Endothelial cell of umbilical vein (primary cell): Measurements from ENCODE around the gene CDIPT. TPM values are rescaled to one million over a fixed set of nuclear protein-coding genes. Genes with fewer than 3 reads are reported as not detected.

ENCODE experiments used
- BruUV-seq: library from RNA; stranded (reverse); fragments of 400-500 nt; replicated peaks from 2 replicates; lab custom pipeline; 2021; lab: Mats Ljungman, UMichigan
- CTCF ChIA-PET: fragments of 300-600, 350-600 bp; sonication (Branson Sonifier 250); formaldehyde crosslinking; loops from one replicate; lab custom pipeline; 2021; ENCODE audit warnings: antibody characterized with exemption, inconsistent platforms; lab: Charles Lee
- POLR2A ChIA-PET: fragments of 300-600, 350-600 bp; sonication (Branson Sonifier 250); formaldehyde crosslinking; loops from one replicate; lab custom pipeline; 2021; ENCODE audit warnings: antibody characterized with exemption, inconsistent platforms; lab: Charles Lee
- DNase-seq: peaks from one replicate; pipeline ENCODE4 v3.0.0-alpha.2; 2011; ENCODE audit warnings: low read depth, low spot score
- FAIRE-seq: peaks from 2 replicates; lab custom pipeline; 2011; peaks lifted over from hg19 to GRCh38; lab: Jason Lieb, UNC
- H2AFZ ChIP-seq: 2 replicates; pipeline ENCODE4 v1.6.0; 2012; ENCODE audit warnings: low read depth, low read length, control low read depth, inconsistent platforms
- H3K27ac ChIP-seq: 2 replicates; pipeline ENCODE4 v1.5.1; 2011; ENCODE audit warnings: low read depth, mild to moderate bottlenecking, control low read depth, low read length, moderate library complexity; ENCODE audit not compliant: insufficient read depth
- H3K27me3 ChIP-seq, 2 experiments: 2 replicates each; pipeline versions ENCODE4 v1.6.0 to v1.6.1; 2011; ENCODE audit warnings: low read length in 2 of 2, mixed read lengths in 1 of 2; ENCODE audit not compliant: control insufficient read depth in 2 of 2, insufficient read depth in 2 of 2
- H3K36me3 ChIP-seq, 2 experiments: 2 replicates in 1 of 2; 3 replicates in 1 of 2; pipeline ENCODE4 v1.5.1; 2011; ENCODE audit warnings: low read length in 2 of 2, mild to moderate bottlenecking in 1 of 2, moderate library complexity in 1 of 2; ENCODE audit not compliant: control insufficient read depth in 2 of 2, insufficient read depth in 2 of 2; ENCODE audit errors: extremely low read depth in 1 of 2
- H3K4me1 ChIP-seq: 3 replicates; pipeline ENCODE4 v1.5.1; 2011; ENCODE audit warnings: mild to moderate bottlenecking, low read length; ENCODE audit not compliant: control insufficient read depth, insufficient read depth; ENCODE audit errors: extremely low read depth
- H3K4me2 ChIP-seq: 2 replicates; pipeline ENCODE4 v1.6.1; 2011; ENCODE audit warnings: low read length, control low read depth, mixed read lengths; ENCODE audit not compliant: insufficient read depth
- H3K4me3 ChIP-seq, 3 experiments: fragments of 200-600 bp in 1 of 3; sonication (generic), shearing (Covaris generic) in 1 of 3; replicated peaks in 1 of 3; 2 replicates each; pipeline ENCODE4 v1.5.1; 2011 to 2016; ENCODE audit warnings: control low read depth in 3 of 3, low read length in 3 of 3, mild to moderate bottlenecking in 2 of 3, inconsistent platforms in 1 of 3, low read depth in 1 of 3, moderate library complexity in 1 of 3; ENCODE audit not compliant: insufficient read depth in 1 of 3
- H3K79me2 ChIP-seq: 2 replicates; pipeline ENCODE4 v1.6.0; 2012; ENCODE audit warnings: low read length, inconsistent platforms; ENCODE audit not compliant: control insufficient read depth, insufficient read depth
- H3K9ac ChIP-seq: replicated peaks from 2 replicates; pipeline ENCODE3; 2011; ENCODE audit warnings: low read length, control low read depth; ENCODE audit not compliant: insufficient read depth; ENCODE audit errors: extremely low read depth
- H3K9me1 ChIP-seq: replicated peaks from 3 replicates; pipeline ENCODE4 v1.6.0; 2011; ENCODE audit warnings: mild to moderate bottlenecking, low read length; ENCODE audit not compliant: control insufficient read depth, insufficient read depth; ENCODE audit errors: extremely low read depth
- H3K9me3 ChIP-seq: replicated peaks from 2 replicates; pipeline ENCODE4 v1.5.1; 2012; ENCODE audit warnings: low read length, inconsistent platforms; ENCODE audit not compliant: control insufficient read depth, insufficient read depth
- H4K20me1 ChIP-seq: replicated peaks from 2 replicates; pipeline ENCODE3; 2011; ENCODE audit warnings: mild to moderate bottlenecking, low read length; ENCODE audit not compliant: control insufficient read depth, insufficient read depth; ENCODE audit errors: extremely low read depth
- CTCF ChIP-seq, 2 donors: IDR thresholded peaks; 1 replicate in 1 of 2; 2 replicates in 1 of 2; pipeline ENCODE4 v1.5.1; 2011; ENCODE audit warnings: low read length in 2 of 2, mild to moderate bottlenecking in 2 of 2, moderate library complexity in 2 of 2, control low read depth in 1 of 2, inconsistent platforms in 1 of 2, low read depth in 1 of 2; ENCODE audit not compliant: insufficient read depth in 1 of 2; ENCODE audit errors: extremely low read depth in 1 of 2
- EZH2 ChIP-seq: IDR thresholded peaks from 2 replicates; pipeline ENCODE4 v1.6.1; 2012; ENCODE audit warnings: borderline replicate concordance, low read depth, mild to moderate bottlenecking, moderate library complexity, low read length, inconsistent platforms; ENCODE audit not compliant: severe bottlenecking
- FOS ChIP-seq: IDR thresholded peaks from 2 replicates; pipeline ENCODE4 v1.6.1; 2011; ENCODE audit warnings: mild to moderate bottlenecking, low read length, moderate library complexity, borderline replicate concordance; ENCODE audit not compliant: insufficient read depth
- GATA2 ChIP-seq: IDR thresholded peaks from 2 replicates; pipeline ENCODE4 v1.7.0; 2011; ENCODE audit warnings: low read depth, mild to moderate bottlenecking, moderate library complexity, mixed read lengths, low read length; ENCODE audit not compliant: insufficient read length, insufficient read depth
- JUN ChIP-seq: IDR thresholded peaks from 2 replicates; pipeline ENCODE4 v1.6.1; 2011; ENCODE audit warnings: borderline replicate concordance, low read depth; ENCODE audit not compliant: insufficient read length, insufficient read depth
- MAX ChIP-seq: IDR thresholded peaks from 2 replicates; pipeline ENCODE4 v1.6.1; 2011; ENCODE audit not compliant: insufficient read depth, insufficient read length
- MYC ChIP-seq: IDR thresholded peaks from one replicate; pipeline ENCODE4 v1.6.1; 2011; ENCODE audit warnings: mild to moderate bottlenecking, low read depth, low read length
- POLR2A ChIP-seq: IDR thresholded peaks from 2 replicates; pipeline ENCODE4 v1.6.1; 2012; ENCODE audit warnings: low read depth, mild to moderate bottlenecking, control low read depth, low read length
- POLR2AphosphoS5 ChIP-seq: IDR thresholded peaks from 2 replicates; pipeline ENCODE4 v1.6.1; 2012; ENCODE audit warnings: low read depth, mild to moderate bottlenecking, control low read depth, low read length, moderate library complexity; ENCODE audit not compliant: insufficient read depth
- dilution Hi-C: fragments of 300-500 bp; cut with MboI; formaldehyde crosslinking; loops from one replicate; pipeline ENCODE4 v1.15.0; 2019; ENCODE audit warnings: low sequenced_read_pairs; ENCODE audit not compliant: extremely low pct_ligation_motif_present
- intact Hi-C: fragments of 100-400 bp; cut with micrococcal nuclease; formaldehyde crosslinking; loops from one replicate; pipeline ENCODE4 v1.10.0; 2022
- polyA plus RNA-seq, 4 experiments: library from polyadenylated mRNA; depleted of rRNA in 3 of 4; stranded (reverse) in 3 of 4; unstranded in 1 of 4; fragments of >200 nt; gene quantifications; 2 replicates each; pipeline versions ENCODE4 v1.2.1 to v1.2.3, GENCODE V29; 2011 to 2012; ENCODE audit warnings: missing spikeins in 1 of 4
- total RNA-seq: library from RNA; stranded (reverse); gene quantifications from 2 replicates; pipeline ENCODE4 v1.2.3, GENCODE V29; 2021

Gene CDIPT
- total and polyA plus RNA-seq, 2 donors (not counting 3 experiments of a cell fraction or from before 2014, with no cell fraction given): 68.7 to 161 TPM

DNA sequence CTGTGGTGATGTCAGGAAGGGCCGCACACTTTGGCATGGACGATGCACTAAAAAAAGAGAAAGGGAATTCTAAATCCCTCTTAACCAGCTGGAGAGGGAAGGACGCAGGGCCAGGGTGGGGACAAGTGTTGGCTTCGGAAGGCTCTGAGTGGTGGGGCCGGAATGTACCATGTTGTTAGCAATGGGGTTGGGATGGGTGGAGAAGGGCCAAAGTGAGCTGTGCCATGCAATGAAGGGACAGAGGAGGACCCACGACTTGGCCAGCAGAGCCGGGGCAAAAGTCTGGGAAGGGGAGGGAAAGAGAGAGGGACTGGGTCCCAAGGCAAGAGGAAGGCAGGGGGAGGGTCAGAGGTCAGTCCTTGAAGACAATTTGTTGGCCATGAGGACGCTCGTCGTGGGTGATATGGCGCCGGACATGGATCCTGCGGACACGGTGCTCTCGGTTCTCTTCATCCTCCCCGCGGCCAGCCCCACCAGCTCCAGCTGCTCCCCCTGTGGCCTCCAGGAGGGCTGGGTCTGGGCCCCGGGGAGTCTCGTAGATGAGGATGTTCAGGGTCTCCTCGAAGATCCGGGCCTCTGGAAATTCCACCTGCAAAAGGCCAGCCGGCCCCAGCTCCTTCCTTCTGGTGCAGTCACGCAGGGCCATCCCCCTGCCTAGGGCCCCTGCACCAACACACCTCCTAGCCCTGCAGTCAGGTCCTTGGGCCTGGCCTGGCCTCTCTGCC lies 43.7 kb upstream of the CDIPT start:
- no peak for DNase-seq
- Histone ChIP-seq H3K4me3 (no peak overlapping the region), H3K9me3 (no peaks in the 10 kb centered on the region), H4K20me1 (no peaks in the 10 kb centered on the region), H3K4me2 (no peak overlapping the region), H2AFZ (no peak overlapping the region), H3K27me3 (no peaks in the 10 kb centered on the region), H3K27ac (no peak overlapping the region), H3K9ac (no peak overlapping the region), H3K4me1 (no peaks in the 10 kb centered on the region), H3K36me3 (no peaks in the 10 kb centered on the region), H3K79me2 (no peaks in the 10 kb centered on the region), H3K9me1 (no peaks in the 10 kb centered on the region)
- BruUV-seq: no TSS peak
- dilution Hi-C loops: no loop called here
- intact Hi-C loops: loop anchor here (10.0 kb wide), 1 partner anchor 82 kb away; the partner anchor contains the start of gene MVP
- CTCF ChIA-PET: interaction anchor here (1.0 kb wide), 1 partner anchor 99 kb away, joined by 3 read pairs; no protein-coding TSS in a partner anchor
- POLR2A ChIA-PET: no interaction called here
- TF ChIP-seq GATA2 (no peak), FOS (no peak), EZH2 (no peak)
- no peak for FAIRE-seq

DNA sequence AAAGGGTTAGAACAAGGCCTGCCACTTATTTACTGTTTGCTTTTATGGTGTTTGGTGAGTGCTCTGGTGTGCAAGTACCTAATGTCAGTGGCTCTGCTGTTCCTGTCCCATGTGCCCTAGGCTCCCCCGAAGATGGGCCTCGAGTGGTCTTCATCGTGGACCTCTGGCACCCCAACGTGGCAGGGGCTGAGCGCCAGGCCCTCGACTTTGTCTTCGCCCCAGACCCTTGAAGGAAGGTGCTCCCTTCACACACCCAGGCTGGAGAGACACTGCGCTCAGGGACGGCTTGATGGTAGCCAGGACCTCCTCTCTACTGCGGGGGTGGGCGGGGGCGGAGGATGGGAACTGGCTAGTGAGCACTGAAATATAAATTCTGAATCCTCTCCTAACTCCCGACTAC lies 42.6 kb upstream of the CDIPT start:
- intact Hi-C loops: loop anchor here (10.0 kb wide), 1 partner anchor 81 kb away; the partner anchor contains the start of gene MVP
- no peaks in the 10 kb centered on the region for H3K9me1 ChIP-seq
- H3K4me2 ChIP-seq: no peak overlapping the region
- H4K20me1 ChIP-seq: no peaks in the 10 kb centered on the region
- no peak overlapping the region for H3K4me3 ChIP-seq
- no peaks in the 10 kb centered on the region for H3K9me3 ChIP-seq
- H3K27ac ChIP-seq: no peak overlapping the region
- no peaks in the 10 kb centered on the region for H3K36me3 ChIP-seq
- H3K4me1 ChIP-seq: peaks cover 1% of the 10 kb centered on the region
- TF ChIP-seq EZH2: no peak
- TF ChIP-seq CTCF (IDR thresholded peaks at IDR 0.05; ENCODE audit: extremely low read depth in 1 of 2, insufficient read depth in 1 of 2, low read depth in 1 of 2, low read length in 2 of 2): no peak
- TF ChIP-seq POLR2AphosphoS5: no peak
- TF ChIP-seq GATA2: no peak
- no peak for TF ChIP-seq MAX
- TF ChIP-seq FOS: no peak
- no peak for TF ChIP-seq JUN
- TF ChIP-seq POLR2A: no peak
- TF ChIP-seq MYC: no peak
- CTCF ChIA-PET: no interaction called here
- no peak overlapping the region for H2AFZ ChIP-seq
- no peaks in the 10 kb centered on the region for H3K27me3 ChIP-seq
- dilution Hi-C loops: no loop called here
- BruUV-seq: no TSS peak
- no peak overlapping the region for H3K9ac ChIP-seq
- DNase-seq (no peak), FAIRE-seq (no peak)
- no peaks in the 10 kb centered on the region for H3K79me2 ChIP-seq
- POLR2A ChIA-PET: no interaction called here
